HL-60 (cell line): ENCODE measurements around the gene SPTBN1.

Source experiments
- DNase-seq, 2 experiments: peaks; one replicate each; pipeline ENCODE4 v3.0.0-alpha.2; 2010 to 2020; ENCODE audit warnings: low read depth in 1 of 2, low spot score in 1 of 2
- H3K27ac ChIP-seq: fragments of 250-450 bp; sonication (Bioruptor Pico); replicated peaks from 2 replicates; pipeline ENCODE4 v1.5.1; 2020; ENCODE audit warnings: mild to moderate bottlenecking, moderate library complexity
- H3K27me3 ChIP-seq: fragments of 250-450 bp; sonication (Bioruptor Pico); 2 replicates; pipeline ENCODE4 v1.5.1; 2021; ENCODE audit warnings: mild to moderate bottlenecking, moderate library complexity; ENCODE audit not compliant: insufficient read depth, poor library complexity, severe bottlenecking
- H3K4me3 ChIP-seq: replicated peaks from 2 replicates; pipeline ENCODE4 v1.5.1; 2011; ENCODE audit warnings: mild to moderate bottlenecking, control low read depth, low read length; ENCODE audit not compliant: insufficient read depth
- CTCF ChIP-seq: IDR thresholded peaks from one replicate; pipeline ENCODE4 v1.5.1; 2011; ENCODE audit warnings: low read length, control low read depth, inconsistent platforms; ENCODE audit not compliant: insufficient read depth
- GABPA ChIP-seq: IDR thresholded peaks from 2 replicates; pipeline ENCODE4 v1.6.1; 2012; ENCODE audit warnings: low read depth
- POLR2AphosphoS5 ChIP-seq: IDR thresholded peaks from 2 replicates; pipeline ENCODE4 v1.6.1; 2012; ENCODE audit warnings: low read depth
- REST ChIP-seq: IDR thresholded peaks from 2 replicates; pipeline ENCODE4 v1.6.1; 2012; ENCODE audit warnings: low read depth; ENCODE audit not compliant: insufficient replicate concordance
- SPI1 ChIP-seq: IDR thresholded peaks from 2 replicates; pipeline ENCODE4 v1.6.1; 2012; ENCODE audit warnings: low read depth, mild to moderate bottlenecking, borderline replicate concordance

Gene SPTBN1

GRCh38 chr2:54577035-54577434 lies 120.9 kb downstream of the SPTBN1 start:
- no peak overlapping the region for H3K4me3 ChIP-seq
- no peak for DNase-seq
- TF ChIP-seq GABPA (no peak), SPI1 (no peak), POLR2AphosphoS5 (no peak), REST (no peak)
- no peak overlapping the region for H3K27ac ChIP-seq
- H3K27me3 ChIP-seq, result no peaks in the 10 kb centered on the region

- H3K4me3 ChIP-seq, result no peak overlapping the region
- H3K27ac ChIP-seq, result no peak overlapping the region
- DNase-seq, result no peak
Observed at GRCh38 chr2:54577944-54578647, 122.0 kb downstream of the SPTBN1 start.

GRCh38 chr2:54578648-54579045 lies 122.5 kb downstream of the SPTBN1 start:
- H3K27me3 ChIP-seq, result no peaks in the 10 kb centered on the region
- no peak overlapping the region; the same call in 1 of the 2 replicates for H3K27ac ChIP-seq
- no peak overlapping the region for H3K4me3 ChIP-seq
- TF ChIP-seq SPI1 (no peak), REST (no peak), POLR2AphosphoS5 (no peak), GABPA (no peak), CTCF (no peak)
- no peak for DNase-seq

More at GRCh38 chr2:54577944-54578647, 122.0 kb downstream of the SPTBN1 start:
- no peaks in the 10 kb centered on the region for H3K27me3 ChIP-seq
- TF ChIP-seq REST, result no peak
- TF ChIP-seq CTCF, result no peak
- no peak for TF ChIP-seq GABPA
- TF ChIP-seq SPI1, result no peak
- TF ChIP-seq POLR2AphosphoS5, result no peak
